Activated naive CD8-positive, alpha-beta T cell treated with anti-CD3 and anti-CD28 coated beads for 36 hours (primary cell): ENCODE results near the gene TMEM234. TPM values are rescaled to one million over a fixed set of nuclear protein-coding genes. Genes with fewer than 3 reads are reported as not detected.
"Not testable (repeated sequence)": the region's sequence is repeated elsewhere in the genome, so short reads cannot be mapped to it uniquely, and the experiment has no call there.

Experiments used
- DNase-seq: peaks from one replicate; pipeline ENCODE4 v3.0.0; 2021
- H3K27ac Mint-ChIP-seq: one replicate; pipeline ENCODE4 v1.8.0; 2022; ENCODE audit warnings: mild to moderate bottlenecking, moderate library complexity, mixed read lengths
- H3K27me3 Mint-ChIP-seq: one replicate; pipeline ENCODE4 v1.8.0; 2022; ENCODE audit warnings: mild to moderate bottlenecking, mixed read lengths
- H3K36me3 Mint-ChIP-seq: one replicate; pipeline ENCODE4 v1.8.0; 2021; ENCODE audit warnings: mild to moderate bottlenecking, mixed read lengths
- H3K4me1 Mint-ChIP-seq: one replicate; pipeline ENCODE4 v1.8.0; 2021; ENCODE audit warnings: mixed read lengths
- H3K4me3 Mint-ChIP-seq: one replicate; pipeline ENCODE4 v1.8.0; 2022; ENCODE audit warnings: mild to moderate bottlenecking, moderate library complexity, mixed read lengths
- H3K9me3 Mint-ChIP-seq: one replicate; pipeline ENCODE4 v1.8.0; 2022; ENCODE audit warnings: mixed read lengths
- total RNA-seq, 2 experiments: library from RNA; stranded (reverse); gene quantifications; one replicate each; pipeline ENCODE4 v1.2.3, GENCODE V29; 2021

The TMEM234 gene
- total RNA-seq, result 1 to 10 TPM; 5.7 to 6.5 TPM

DNA sequence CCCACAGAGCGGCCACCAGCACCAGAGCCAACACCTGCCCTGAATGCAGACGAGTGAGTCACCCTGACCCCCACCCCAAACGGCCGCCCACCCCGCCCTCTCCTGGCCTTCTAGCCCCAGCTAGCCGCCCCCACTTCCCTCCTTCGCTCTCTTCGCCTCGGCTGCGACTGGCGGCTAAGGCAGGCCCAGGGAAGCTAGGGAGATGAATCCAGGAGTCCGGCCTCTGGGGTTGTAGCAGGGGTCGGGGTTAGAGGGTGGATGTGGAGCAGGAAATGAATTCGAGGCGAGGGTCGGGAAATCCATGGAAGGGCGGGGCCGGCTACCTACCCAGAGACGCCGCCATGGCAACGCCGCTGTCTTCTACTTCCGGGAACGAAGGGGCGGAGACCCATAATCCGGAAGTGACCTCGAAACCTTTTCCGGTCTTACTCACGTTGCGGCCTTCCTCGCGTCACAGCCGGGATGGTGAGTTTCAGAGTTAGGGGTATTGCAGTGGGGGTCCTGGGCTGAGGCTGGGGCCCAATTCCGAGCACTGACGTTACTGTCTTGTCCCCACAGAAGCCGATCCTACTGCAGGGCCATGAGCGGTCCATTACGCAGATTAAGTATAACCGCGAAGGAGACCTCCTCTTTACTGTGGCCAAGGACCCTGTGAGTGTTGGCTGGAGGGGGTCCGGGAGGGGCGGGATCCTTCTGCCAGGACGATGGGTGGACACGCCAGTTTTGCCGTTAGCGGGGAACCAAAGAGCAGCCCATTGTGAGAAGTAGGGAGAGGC, at the start of gene TMEM234, which contains the start of gene EIF3I:
Gene TMEM234 (minus strand): TSS at position 374 of the 776 bp plus-strand sequence. CDS start 31 bp downstream, at position 343.
Gene EIF3I (plus strand): TSS at position 428 of the 776 bp plus-strand sequence. CDS start 35 bp downstream, at position 463.
- peak within 1 kb of the TSS; percentile 96 for H3K27ac Mint-ChIP-seq
- peaks cover 23% of the 10 kb centered on the region for H3K36me3 Mint-ChIP-seq
- peak within 1 kb of the TSS; percentile 93 for H3K4me3 Mint-ChIP-seq
- no peaks in the 10 kb centered on the region for H3K27me3 Mint-ChIP-seq
- H3K4me1 Mint-ChIP-seq, result peaks cover 32% of the 10 kb centered on the region
- peak; percentile 88 for DNase-seq
- H3K9me3 Mint-ChIP-seq, result no peaks in the 10 kb centered on the region

DNA sequence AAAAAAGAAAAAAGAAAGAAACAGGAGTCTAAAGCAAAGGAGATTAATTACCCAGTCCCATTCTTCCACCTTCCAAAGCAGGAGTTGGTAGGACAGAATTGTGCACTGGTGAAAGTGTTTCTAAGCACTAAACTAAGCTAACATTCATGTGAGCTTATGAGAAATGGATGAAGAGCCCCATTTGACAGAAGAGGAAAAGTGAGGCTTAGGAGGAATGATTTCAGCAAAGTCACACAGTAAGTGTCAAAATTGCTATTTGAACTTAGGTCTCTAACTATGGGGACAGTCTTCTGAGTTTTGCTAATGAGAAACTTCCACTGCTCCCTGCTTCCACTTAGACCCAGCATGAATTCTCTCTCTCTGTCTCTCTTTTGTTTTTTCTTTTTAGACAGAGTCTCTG, 47.6 kb upstream of the TMEM234 start:
- Mint-ChIP-seq H3K36me3 (peaks cover 56% of the 10 kb centered on the region), H3K27me3 (no peaks in the 10 kb centered on the region), H3K27ac (peak overlapping the region; percentile 77), H3K9me3 (peaks cover 3% of the 10 kb centered on the region), H3K4me1 (peaks cover 68% of the 10 kb centered on the region), H3K4me3 (no peak overlapping the region)
- DNase-seq, result no peak

DNA sequence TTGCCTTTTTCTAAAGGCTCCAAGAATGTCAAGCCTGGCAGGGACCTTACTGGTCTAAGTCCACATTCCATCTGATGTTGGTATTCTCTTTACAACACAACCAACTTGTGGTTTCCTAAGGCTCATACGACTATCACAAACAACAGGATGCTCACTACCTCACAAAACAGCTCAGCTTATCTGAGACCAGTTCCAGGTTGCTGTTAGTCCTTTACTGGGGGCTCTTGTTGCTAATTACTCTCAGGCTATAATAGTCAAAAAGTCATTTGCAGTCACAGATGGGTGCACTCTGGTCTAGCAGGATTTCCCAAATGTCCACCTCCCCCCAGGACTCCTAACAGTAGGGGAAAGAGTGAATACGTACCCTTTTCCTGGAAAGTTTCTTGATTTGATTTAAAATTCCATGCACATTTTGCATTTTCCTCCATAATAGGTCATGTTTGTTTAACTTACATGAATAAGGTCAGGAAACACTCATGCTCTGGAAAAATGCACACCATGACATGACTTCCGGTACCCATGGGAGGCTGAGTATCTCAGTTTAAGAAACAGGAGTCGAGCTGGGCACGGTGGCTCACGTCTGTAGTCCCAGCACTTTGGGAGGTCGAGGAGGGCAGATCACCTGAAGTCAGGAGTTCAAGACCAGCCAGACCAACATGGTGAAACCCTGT, 44.9 kb upstream of the TMEM234 start:
- no peak for DNase-seq
- H3K4me3 Mint-ChIP-seq, result peak overlapping the region; percentile 74
- peaks cover 3% of the 10 kb centered on the region for H3K9me3 Mint-ChIP-seq
- H3K27me3 Mint-ChIP-seq, result no peaks in the 10 kb centered on the region
- peak overlapping the region; percentile 94 for H3K27ac Mint-ChIP-seq
- H3K36me3 Mint-ChIP-seq, result peaks cover 47% of the 10 kb centered on the region
- H3K4me1 Mint-ChIP-seq, result peaks cover 60% of the 10 kb centered on the region

DNA sequence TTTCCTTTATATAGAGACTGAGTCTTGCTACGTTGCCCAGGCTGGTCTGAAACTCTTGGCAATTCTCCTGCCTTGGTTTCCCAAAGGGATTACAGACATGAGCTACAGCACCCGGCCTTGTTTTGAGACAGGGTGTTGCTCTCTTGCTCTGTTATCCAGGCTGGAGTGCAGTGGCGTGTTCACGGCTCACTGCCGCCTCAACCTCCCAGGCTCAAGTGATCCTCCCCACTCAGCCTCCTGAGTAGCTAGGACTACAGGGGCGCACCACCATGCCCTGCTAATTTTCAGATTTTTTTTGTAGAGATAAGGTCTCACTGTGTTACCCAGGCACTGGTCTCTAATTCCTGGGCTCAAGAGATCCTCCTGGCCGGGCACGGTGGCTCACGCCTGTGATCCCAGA, 43.7 kb upstream of the TMEM234 start:
- H3K4me3 Mint-ChIP-seq, result no peak overlapping the region
- H3K27me3 Mint-ChIP-seq, result no peaks in the 10 kb centered on the region
- no peak for DNase-seq
- peaks cover 3% of the 10 kb centered on the region for H3K9me3 Mint-ChIP-seq
- peaks cover 49% of the 10 kb centered on the region for H3K4me1 Mint-ChIP-seq
- H3K27ac Mint-ChIP-seq, result peak overlapping the region; percentile 85
- H3K36me3 Mint-ChIP-seq, result peaks cover 38% of the 10 kb centered on the region

DNA sequence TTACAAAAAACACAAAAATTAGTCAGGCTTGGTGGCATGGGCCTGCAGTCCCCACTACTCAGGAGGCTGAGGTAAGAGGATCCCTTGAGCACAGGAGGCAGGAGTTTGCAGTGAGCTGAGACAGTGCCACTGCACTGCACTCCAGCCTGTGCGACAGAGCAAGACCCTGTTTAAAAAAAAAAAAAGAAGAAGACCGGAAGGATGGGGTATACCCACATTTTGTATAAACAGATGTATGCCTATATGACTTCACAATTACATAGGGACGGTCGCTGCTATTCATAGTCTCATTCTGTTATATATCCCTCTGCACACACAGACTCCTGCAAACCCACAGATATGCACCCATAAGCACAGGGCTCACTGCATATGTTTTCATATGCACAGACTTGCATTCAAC, 41.6 kb upstream of the TMEM234 start:
- peak overlapping the region; percentile 81 for H3K27ac Mint-ChIP-seq
- H3K4me1 Mint-ChIP-seq, result peaks cover 54% of the 10 kb centered on the region
- DNase-seq, result no peak
- H3K9me3 Mint-ChIP-seq, result peaks cover 10% of the 10 kb centered on the region
- H3K36me3 Mint-ChIP-seq, result peaks cover 38% of the 10 kb centered on the region
- H3K4me3 Mint-ChIP-seq, result peak overlapping the region; percentile 13
- no peaks in the 10 kb centered on the region for H3K27me3 Mint-ChIP-seq

DNA sequence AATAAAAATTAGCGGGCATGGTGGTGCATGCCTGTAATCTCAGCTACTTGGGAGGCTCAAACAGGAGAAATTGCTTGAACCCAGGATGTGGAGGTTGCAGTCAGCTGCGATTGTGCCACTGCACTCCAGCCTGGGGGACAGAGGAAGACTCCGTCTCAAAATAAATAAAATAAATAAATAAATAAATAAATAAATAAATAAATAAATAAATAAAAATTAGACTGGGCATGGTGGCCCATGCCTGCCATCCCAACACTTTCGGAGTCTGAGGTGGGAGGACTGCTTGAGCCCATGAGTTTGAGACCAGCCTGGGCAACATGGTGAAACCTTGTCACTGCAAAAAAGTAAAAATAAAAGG, 41.1 kb upstream of the TMEM234 start:
- H3K27me3 Mint-ChIP-seq, H3K4me3 Mint-ChIP-seq, DNase-seq, H3K9me3 Mint-ChIP-seq: not testable (repeated sequence)
- Mint-ChIP-seq H3K4me1 (peaks cover 55% of the 10 kb centered on the region), H3K27ac (peak overlapping the region; percentile 81), H3K36me3 (peaks cover 39% of the 10 kb centered on the region)

DNA sequence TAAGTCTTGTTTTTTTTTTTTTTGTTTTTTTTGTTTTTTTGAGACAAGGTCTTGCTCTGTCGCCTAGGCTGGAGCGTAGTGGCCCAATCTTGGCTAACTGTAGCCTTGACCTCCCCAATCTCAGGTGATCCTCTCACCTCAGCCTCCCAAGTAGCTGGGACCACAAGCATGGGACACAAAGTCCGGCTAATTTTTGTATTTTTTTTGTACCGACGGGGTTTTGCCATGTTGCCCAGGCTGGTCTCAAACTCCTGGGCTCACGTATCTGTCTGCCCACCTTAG, 35.0 kb upstream of the TMEM234 start:
- Mint-ChIP-seq H3K9me3 (peaks cover 6% of the 10 kb centered on the region), H3K27me3 (no peaks in the 10 kb centered on the region)

DNA sequence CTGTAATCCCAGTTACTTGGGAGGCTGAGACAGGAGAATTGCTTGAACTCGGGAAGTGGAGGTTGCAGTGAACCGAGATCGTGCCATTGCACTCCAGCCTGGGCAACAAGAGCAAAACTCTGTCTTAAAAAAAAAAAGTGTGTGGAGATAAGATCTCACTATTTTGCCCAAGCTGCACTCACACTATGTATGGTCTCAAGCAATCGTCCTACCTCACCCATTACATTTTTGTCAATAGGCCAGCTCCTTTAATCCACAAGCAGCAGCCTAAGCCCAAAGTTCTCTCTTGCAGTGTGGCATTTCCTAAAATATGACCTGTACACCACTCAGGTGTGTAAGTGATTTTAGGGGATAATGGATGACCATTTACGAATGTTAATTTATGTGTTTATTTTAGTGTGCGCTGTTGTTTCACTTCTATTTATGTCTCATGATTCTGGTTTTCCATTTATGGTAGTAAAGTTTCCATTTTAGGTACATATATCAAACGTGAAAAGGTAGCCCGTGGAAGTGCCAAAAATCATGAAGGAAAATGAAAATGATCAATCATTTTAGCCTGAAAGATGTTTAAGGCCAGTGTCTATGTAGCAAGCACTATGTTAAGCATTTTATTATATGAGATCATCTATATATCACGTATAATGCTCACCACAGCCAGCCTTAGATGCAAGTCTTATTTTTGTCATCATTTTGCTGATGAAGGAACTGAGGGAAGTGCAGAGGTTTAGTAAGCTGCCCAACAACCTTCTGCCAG, 34.5 kb upstream of the TMEM234 start:
- peaks cover 64% of the 10 kb centered on the region for H3K36me3 Mint-ChIP-seq
- peak overlapping the region; percentile 78 for H3K4me3 Mint-ChIP-seq
- H3K27ac Mint-ChIP-seq, result peak overlapping the region; percentile 89
- peaks cover 6% of the 10 kb centered on the region for H3K9me3 Mint-ChIP-seq
- H3K4me1 Mint-ChIP-seq, result peaks cover 43% of the 10 kb centered on the region
- no peak for DNase-seq
- no peaks in the 10 kb centered on the region for H3K27me3 Mint-ChIP-seq

More for the DNA sequence above, 35.0 kb upstream of the TMEM234 start:
- no peak for DNase-seq
- Mint-ChIP-seq H3K27ac (peak overlapping the region; percentile 89), H3K4me3 (peak overlapping the region; percentile 78), H3K4me1 (peaks cover 43% of the 10 kb centered on the region), H3K36me3 (peaks cover 59% of the 10 kb centered on the region)

DNA sequence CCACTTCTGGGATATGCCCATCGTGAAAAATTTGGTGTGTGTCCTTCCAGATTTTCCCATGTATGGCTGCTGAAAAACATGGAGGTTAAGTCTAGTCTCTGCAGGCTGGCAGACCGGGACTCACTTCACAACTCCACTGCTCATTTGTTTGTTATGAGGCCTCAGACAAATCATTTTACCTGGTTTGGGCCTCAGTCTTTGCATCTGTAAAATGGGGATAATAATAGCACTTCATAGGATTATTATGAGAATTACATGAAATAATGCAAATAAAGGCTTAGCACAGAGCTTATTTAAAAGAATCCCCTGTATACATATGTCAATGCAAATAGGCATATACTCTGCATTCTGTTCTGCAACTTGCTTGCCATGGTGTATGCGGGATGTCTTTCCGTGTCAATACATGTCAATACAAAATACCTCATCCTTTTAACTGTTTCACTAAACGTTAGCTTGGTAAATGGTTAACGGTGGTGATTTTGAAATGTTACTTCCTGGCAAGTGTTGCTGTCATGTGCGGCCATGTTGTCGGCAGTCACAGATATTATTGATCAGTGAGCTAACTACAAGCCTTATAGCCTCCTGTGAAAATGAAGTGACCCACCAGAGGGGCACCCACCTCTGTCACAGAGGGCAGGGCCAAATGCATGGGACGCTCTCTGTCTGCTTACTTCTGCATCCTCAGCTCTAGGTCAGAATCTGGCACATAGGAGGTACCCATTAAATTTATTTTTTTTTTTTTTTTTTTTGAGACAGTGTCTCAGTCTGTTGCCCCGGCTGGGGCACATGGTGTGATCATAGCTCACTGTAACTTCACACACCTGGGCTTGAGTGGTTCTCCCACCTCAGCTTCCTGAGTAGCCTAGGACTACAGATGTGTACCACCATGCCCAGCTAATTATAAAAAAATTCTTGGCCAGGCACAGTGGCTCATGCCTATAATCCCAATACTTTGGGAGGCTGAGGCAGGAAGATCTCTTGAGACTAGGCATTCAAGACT, 33.2 kb upstream of the TMEM234 start:
- peaks cover 65% of the 10 kb centered on the region for H3K36me3 Mint-ChIP-seq
- no peaks in the 10 kb centered on the region for H3K27me3 Mint-ChIP-seq
- peak overlapping the region; percentile 86 for H3K27ac Mint-ChIP-seq
- H3K9me3 Mint-ChIP-seq, result peaks cover 2% of the 10 kb centered on the region
- peaks cover 47% of the 10 kb centered on the region for H3K4me1 Mint-ChIP-seq
- no peak for DNase-seq
- peak overlapping the region; percentile 97 for H3K4me3 Mint-ChIP-seq

DNA sequence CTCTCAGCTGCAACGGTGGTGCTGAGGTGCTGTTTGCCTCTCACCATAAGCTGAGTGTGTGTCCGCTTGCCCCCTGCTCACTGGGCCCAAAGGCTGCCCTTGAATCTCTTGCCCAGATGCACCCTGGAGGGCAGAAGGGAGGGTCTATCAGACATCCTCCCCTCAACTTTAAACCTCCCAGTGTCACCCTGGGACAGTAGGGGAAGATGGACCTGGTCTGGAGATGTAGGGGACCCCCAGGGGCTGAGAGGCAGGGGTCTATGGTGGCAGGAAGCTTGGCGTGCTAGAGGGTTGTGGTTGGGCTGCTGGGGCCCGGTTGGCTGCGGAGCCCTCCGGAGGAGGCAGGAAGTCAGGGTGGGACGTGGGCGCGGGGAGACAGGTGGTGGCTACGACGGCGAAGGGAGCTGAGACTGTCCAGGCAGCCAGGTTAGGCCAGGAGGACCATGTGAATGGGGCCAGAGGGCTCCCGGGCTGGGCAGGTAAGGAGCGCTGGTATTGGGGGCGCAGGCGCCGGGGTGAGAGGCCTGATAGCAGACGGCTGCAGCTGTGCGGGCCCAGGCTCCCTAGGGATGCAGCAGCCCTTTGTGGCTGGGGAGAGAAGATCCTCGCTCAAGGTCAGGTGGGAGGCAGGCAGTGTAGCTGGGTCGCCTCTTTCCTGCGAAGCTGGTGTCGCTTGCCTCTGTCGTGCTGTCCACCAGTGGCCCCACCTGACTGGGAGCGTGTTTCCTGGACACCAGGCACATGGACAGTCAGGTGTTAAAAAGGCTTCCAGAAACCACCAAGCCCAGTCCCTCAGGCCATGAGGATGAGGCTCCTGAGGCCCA, 29.0 kb upstream of the TMEM234 start, which contains the start of gene LCK:
Gene LCK (plus strand): TSS at position 373 of the 824 bp plus-strand sequence. CDS start 23,065 bp downstream, outside the sequence.
- Mint-ChIP-seq H3K36me3 (peaks cover 40% of the 10 kb centered on the region), H3K4me1 (peaks cover 61% of the 10 kb centered on the region), H3K27me3 (no peaks in the 10 kb centered on the region), H3K4me3 (peak within 1 kb of the TSS; percentile 97), H3K9me3 (no peaks in the 10 kb centered on the region), H3K27ac (peak within 1 kb of the TSS; percentile 92)
- peak; percentile 85 for DNase-seq

DNA sequence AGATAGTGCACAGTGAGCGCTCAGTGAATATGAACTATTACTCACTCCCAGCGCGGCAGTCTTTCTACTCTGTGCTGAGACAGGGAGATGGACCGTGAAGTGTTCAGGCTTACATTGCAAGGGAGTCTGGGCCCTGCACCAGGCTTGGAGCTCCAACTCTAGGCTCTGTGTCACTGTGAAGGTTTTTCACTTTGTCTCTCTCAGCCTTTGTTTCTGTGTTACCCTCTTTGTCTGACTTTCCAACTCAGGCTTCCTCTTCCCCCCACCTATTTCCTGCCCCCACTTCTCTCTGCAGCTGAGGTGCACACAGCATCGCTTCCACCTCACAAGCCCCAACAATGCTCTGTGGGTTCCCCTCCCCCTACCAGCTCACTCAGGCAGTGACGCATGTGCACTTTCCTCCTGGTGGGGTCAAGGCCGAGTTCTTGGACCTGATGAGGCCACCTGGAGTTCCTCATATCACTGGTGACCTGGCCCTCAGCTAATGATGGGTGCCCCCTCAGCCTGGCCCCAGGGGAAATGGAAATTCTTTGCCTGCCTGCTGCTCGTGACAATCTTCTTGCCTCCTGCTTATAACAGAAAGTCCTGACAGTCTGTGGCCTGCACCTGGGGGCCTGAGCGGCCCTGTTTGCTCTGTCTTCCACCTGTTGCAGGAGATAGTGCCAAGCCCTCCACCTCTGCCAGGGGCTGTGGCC, 27.8 kb upstream of the TMEM234 start:
- Mint-ChIP-seq H3K9me3 (no peaks in the 10 kb centered on the region), H3K36me3 (peaks cover 35% of the 10 kb centered on the region), H3K4me1 (peaks cover 56% of the 10 kb centered on the region), H3K27ac (peak overlapping the region; percentile 92), H3K27me3 (no peaks in the 10 kb centered on the region), H3K4me3 (peak overlapping the region; percentile 97)
- DNase-seq, result peak; percentile 82

DNA sequence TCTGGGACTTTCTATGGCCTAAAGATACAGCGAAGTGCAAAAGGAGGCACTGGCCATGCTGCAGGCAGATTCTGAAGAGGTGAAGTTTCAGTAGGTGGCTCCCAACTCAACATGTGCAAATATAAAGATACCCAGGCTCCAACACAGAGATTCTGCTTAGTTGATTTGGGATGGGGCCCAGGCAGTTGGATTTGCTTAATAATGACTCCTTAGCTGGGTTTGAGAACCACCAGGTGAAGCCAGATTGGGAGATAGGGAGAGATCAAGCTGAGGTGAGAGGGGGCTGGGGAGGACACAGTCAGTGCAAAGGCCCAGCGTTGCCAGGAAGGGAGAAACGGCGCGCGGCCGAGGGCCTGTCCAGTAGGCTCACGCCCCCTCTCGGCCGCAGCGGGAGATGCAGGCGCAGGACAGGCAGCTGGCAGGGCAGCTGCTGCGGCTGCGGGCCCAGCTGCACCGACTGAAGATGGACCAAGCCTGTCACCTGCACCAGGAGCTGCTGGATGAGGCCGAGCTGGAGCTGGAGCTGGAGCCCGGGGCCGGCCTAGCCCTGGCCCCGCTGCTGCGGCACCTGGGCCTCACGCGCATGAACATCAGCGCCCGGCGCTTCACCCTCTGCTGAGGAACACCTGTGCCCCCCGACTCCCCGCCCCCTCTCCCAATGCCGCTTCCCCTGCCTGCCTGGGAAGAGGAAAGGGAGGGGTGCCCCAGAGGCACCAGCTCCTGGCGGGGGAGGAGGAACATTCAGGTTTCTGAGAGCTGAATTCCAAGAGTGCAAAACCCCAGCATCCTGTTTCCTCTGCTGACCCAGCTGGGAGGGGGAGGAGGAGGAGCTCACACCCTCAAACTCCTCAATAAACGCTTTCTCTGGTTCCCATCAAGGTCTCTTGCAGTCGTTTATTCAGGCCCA, 26.1 kb upstream of the TMEM234 start:
- DNase-seq, result peak; percentile 84
- Mint-ChIP-seq H3K9me3 (no peaks in the 10 kb centered on the region), H3K36me3 (peaks cover 22% of the 10 kb centered on the region), H3K4me1 (peaks cover 48% of the 10 kb centered on the region), H3K27me3 (no peaks in the 10 kb centered on the region), H3K4me3 (peak overlapping the region; percentile 38), H3K27ac (peak overlapping the region; percentile 92)
